HEK293 (cell line): ENCODE data around the gene TMEM138.

Experiments used
- ZNF121 ChIP-seq: fragments of 450-650 bp; formaldehyde crosslinking; IDR thresholded peaks from 2 replicates; pipeline ENCODE4 v1.5.1; 2016; ENCODE audit warnings: missing biosample characterization, missing genetic modification characterization
- ZNF660 ChIP-seq: fragments of 450-650 bp; IDR thresholded peaks from 2 replicates; pipeline ENCODE4 v1.5.1; 2018; ENCODE audit warnings: missing biosample characterization, mild to moderate bottlenecking, missing genetic modification characterization
- ZNF777 ChIP-seq: fragments of 450-650 bp; formaldehyde crosslinking; IDR thresholded peaks from 2 replicates; pipeline ENCODE4 v1.5.1; 2017; ENCODE audit warnings: missing biosample characterization, missing genetic modification characterization, borderline replicate concordance

DNA sequence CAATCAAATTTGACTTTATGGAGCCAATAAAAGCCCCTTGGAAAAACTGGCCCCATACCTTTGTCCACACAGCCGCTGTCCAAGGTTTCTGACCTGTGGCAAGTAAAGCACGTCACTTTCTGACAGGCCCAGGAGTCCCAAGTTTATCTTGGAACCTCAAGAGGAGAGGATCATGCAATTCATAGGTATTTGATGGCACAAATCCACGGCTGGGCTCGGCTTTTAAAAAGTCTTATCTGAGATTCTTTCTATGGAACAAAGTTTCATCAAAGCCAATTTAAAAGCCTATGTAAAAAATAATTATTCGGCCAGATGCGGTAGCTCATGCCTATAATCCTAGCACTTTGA lies 13.6 kb downstream of the TMEM138 start:
- no peak for TF ChIP-seq ZNF660 (tag by site-specific recombination)
- no peak for TF ChIP-seq ZNF121 (tag by site-specific recombination)
- TF ChIP-seq ZNF777 = no peak
